Adrenal gland (tissue), 12 donors: ENCODE measurements around the gene WDSUB1. TPM values are rescaled to one million over a fixed set of nuclear protein-coding genes. Genes with fewer than 3 reads are reported as not detected.

Experiments
- DNase-seq, 7 donors: peaks; one replicate each; pipeline ENCODE4 v3.0.0-alpha.2; 2019 to 2020
- H3K27ac ChIP-seq, 5 donors: fragments of 200-600 bp; sonication (generic) in 4 of 5; 1 replicate in 3 of 5; 2 replicates in 2 of 5; pipeline versions ENCODE4 v1.5.1 to v1.8.0; 2016 to 2020; ENCODE audit warnings: mild to moderate bottlenecking in 1 of 5
- H3K27me3 ChIP-seq: fragments of 200-600 bp; 2 replicates; pipeline ENCODE4 v1.8.0; 2021
- H3K36me3 ChIP-seq, 2 donors: fragments of 200-600 bp; replicated peaks in 1 of 2; 1 replicate in 1 of 2; 2 replicates in 1 of 2; pipeline versions ENCODE4 v1.5.1 to v1.8.0; 2018 to 2022
- H3K4me1 ChIP-seq, 2 donors: fragments of 200-600 bp; replicated peaks in 1 of 2; 1 replicate in 1 of 2; 2 replicates in 1 of 2; pipeline versions ENCODE4 v1.5.1 to v1.8.0; 2018 to 2021
- H3K4me3 ChIP-seq, 4 donors: fragments of 200-600 bp; sonication (generic) in 3 of 4; one replicate each; pipeline ENCODE4 v1.5.1; 2016 to 2018
- H3K9me3 ChIP-seq, 3 donors: fragments of 200-600 bp; sonication (generic) in 1 of 3; replicated peaks in 1 of 3; 1 replicate in 2 of 3; 2 replicates in 1 of 3; pipeline versions ENCODE4 v1.5.1 to v1.8.0; 2016 to 2021
- CTCF ChIP-seq, 6 experiments: fragments of 450-650 bp in 4 of 6; fragments of 200-600 bp in 2 of 6; sonication (generic) in 1 of 6; IDR thresholded peaks; 1 replicate in 5 of 6; 2 replicates in 1 of 6; pipeline versions ENCODE4 v1.5.1 to v1.8.0; 2016 to 2021; ENCODE audit warnings: antibody characterized with exemption in 6 of 6, mild to moderate bottlenecking in 2 of 6, moderate library complexity in 1 of 6
- POLR2A ChIP-seq, 2 donors: fragments of 450-650 bp; IDR thresholded peaks; one replicate each; pipeline ENCODE4 v1.6.1; 2017; ENCODE audit warnings: antibody characterized with exemption in 2 of 2, mild to moderate bottlenecking in 2 of 2, moderate library complexity in 1 of 2
- whole genome bisulfite sequencing, 4 donors: extraction: QIAGEN DNeasy Blood & Tissue Kit in 2 of 4; methylation state at CpG; one replicate each; pipeline versions ENCODE4 v1.1.5 to v1.1.7; 2013 to 2017; 5-methylcytosine and 5-hydroxymethylcytosine counted together
- intact Hi-C, 2 donors: fragments of 100-400 bp; cut with DNase I; formaldehyde crosslinking; loops; one replicate each; pipeline versions ENCODE4 v1.14.1 to v1.15.0; 2022 to 2023
- polyA plus RNA-seq, 3 donors: library from polyadenylated mRNA; stranded (reverse); fragments of 200-250 nt in 2 of 3; fragments of 350-450 nt in 1 of 3; fragmentation: Illumina TruSeq in 1 of 3; extraction: RNeasy Lipid Tissue Mini Kit (QIAGEN cat#74804) in 1 of 3; gene quantifications; one replicate each; pipeline ENCODE4 v1.2.3, GENCODE V29; 2013 to 2014
- total RNA-seq, 9 donors: library from RNA; depleted of rRNA in 4 of 9; stranded (reverse); fragments of >200 nt in 4 of 9; fragments of 120-200 nt in 1 of 9; fragmentation: NEBNext Ultra II Directional in 1 of 9; extraction: Animal tissue kit (Norgen Biotek cat#: 25700) in 1 of 9; gene quantifications; one replicate each; pipeline versions ENCODE4 v1.1.0 to v1.2.4, GENCODE V29; 2013 to 2023
- donor health status: healthy with polysubstance abuse.
- donor health status: Bipolar disorder and iron deficiency.
- donor health status: DM: yes; HTN: yes; CAD: no.
- donor health status: DM: no; HTN: no; CAD: no.
- donor health status: DM: no; HTN: no; CAD: no.
- donor health status: DM: yes; HTN: yes; CAD: no.

Gene WDSUB1
- total and polyA plus RNA-seq, 12 donors, result 5.5 to 16.5 (median 9.8) TPM

GRCh38 chr2:159232456-159233170, 53.9 kb downstream of the WDSUB1 start:
- intact Hi-C loops, result no loop called here
- Histone ChIP-seq H3K27ac (no peak overlapping the region), H3K4me1 (no peaks in the 10 kb centered on the region), H3K36me3 (peaks cover 0 to 56% of the 10 kb centered on the region in 2 donors), H3K9me3 (no peaks in the 10 kb centered on the region), H3K27me3 (no peaks in the 10 kb centered on the region), H3K4me3 (no peak overlapping the region)
- no peak for TF ChIP-seq CTCF (IDR thresholded peaks at IDR 0.05)
- no peak for TF ChIP-seq POLR2A (IDR thresholded peaks at IDR 0.05)
- 44 to 55% (median 47%) methylated on average over 3 of the region's 3 CpGs for WGBS, 4 donors
- no peak for DNase-seq

GRCh38 chr2:159230145-159230877, 56.2 kb downstream of the WDSUB1 start:
- no peak overlapping the region for H3K4me3 ChIP-seq
- no peak for TF ChIP-seq POLR2A (IDR thresholded peaks at IDR 0.05)
- TF ChIP-seq CTCF (IDR thresholded peaks at IDR 0.05), result no peak
- H3K4me1 ChIP-seq, result no peaks in the 10 kb centered on the region
- H3K27me3 ChIP-seq, result no peaks in the 10 kb centered on the region
- WGBS, 4 donors, result 93 to 98% (median 96%) methylated on average over 18 to 19 of the region's 19 CpGs
- H3K27ac ChIP-seq, result no peak overlapping the region
- peaks cover 0 to 41% of the 10 kb centered on the region in 2 donors for H3K36me3 ChIP-seq
- no peak for DNase-seq
- intact Hi-C loops, result no loop called here
- H3K9me3 ChIP-seq, result no peaks in the 10 kb centered on the region

- Histone ChIP-seq H3K4me1 (no peaks in the 10 kb centered on the region), H3K9me3 (no peaks in the 10 kb centered on the region), H3K36me3 (peaks cover 0 to 34% of the 10 kb centered on the region in 2 donors), H3K4me3 (no peak overlapping the region), H3K27ac (no peak overlapping the region), H3K27me3 (no peaks in the 10 kb centered on the region)
- no peak for DNase-seq
- intact Hi-C loops, result no loop called here
- TF ChIP-seq POLR2A (IDR thresholded peaks at IDR 0.05), result no peak
- TF ChIP-seq CTCF (IDR thresholded peaks at IDR 0.05), result no peak
- 94 to 96% (median 95%) methylated on average over 9 to 15 of the region's 15 CpGs for WGBS, 4 donors
Observed at GRCh38 chr2:159229476-159230144, 56.9 kb downstream of the WDSUB1 start.

- 87 to 93% (median 92%) methylated on average over 12 to 14 of the region's 14 CpGs for WGBS, 4 donors
- no peak for DNase-seq
- H3K4me1 ChIP-seq, result no peaks in the 10 kb centered on the region
- peaks cover 0 to 31% of the 10 kb centered on the region in 2 donors for H3K36me3 ChIP-seq
- no peak overlapping the region for H3K4me3 ChIP-seq
- no peak overlapping the region for H3K27ac ChIP-seq
- intact Hi-C loops, result no loop called here
- no peaks in the 10 kb centered on the region for H3K27me3 ChIP-seq
- no peaks in the 10 kb centered on the region for H3K9me3 ChIP-seq
- TF ChIP-seq CTCF (IDR thresholded peaks at IDR 0.05) (no peak), POLR2A (IDR thresholded peaks at IDR 0.05) (no peak)
Observed at GRCh38 chr2:159228081-159228581, 58.4 kb downstream of the WDSUB1 start.
